Measurements from ENCODE around the gene NAP1L4.

NAP1L4 gene

DNA sequence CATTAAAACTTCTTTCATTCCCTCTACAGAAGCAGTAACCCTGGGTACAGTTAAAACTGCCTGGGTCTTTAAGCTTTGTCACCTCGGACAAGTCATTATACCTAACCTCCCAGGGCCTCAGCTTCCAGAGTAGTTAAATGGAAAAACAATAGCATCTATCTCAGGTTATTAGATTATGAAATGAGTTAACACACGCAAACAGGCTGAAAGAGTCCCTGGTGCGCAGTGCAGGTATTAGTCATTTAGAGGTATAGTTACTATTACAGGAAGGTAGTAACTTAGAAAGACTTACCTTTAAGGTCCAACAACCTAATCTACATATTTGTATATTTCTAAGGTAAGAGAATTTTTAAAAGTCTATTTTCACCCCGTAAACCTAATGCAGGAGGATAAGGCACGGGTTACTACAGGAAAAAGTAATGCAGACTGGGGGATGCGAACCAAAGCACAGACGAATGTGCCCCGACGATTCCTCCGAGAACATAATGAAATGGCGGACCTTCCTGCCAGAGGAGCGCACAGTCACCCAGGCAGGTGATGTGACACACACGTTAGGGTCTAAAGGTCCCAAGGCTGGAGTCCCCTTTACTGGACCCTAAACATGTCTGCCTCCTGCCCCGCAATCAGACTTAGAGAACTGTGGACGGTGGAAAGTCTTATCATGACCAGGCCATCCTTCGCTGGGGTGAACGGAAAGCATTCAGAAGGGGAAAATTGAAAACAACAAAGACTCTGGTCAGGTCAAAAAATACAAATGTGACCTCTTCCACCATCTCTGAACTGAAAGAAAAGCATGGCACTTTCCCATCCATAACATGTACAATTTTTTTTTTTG is 1.3 kb downstream of the NAP1L4 start:
- Histone ChIP-seq H3K9ac (ENCODE audit: low read depth, low read length) (peak overlapping the region; percentile 82), H3K4me3 (ENCODE audit: low read depth, low read length) (peak overlapping the region; percentile 98), H3K4me1 (ENCODE audit: control insufficient read depth, insufficient read depth, low read length) (peaks cover 29% of the 10 kb centered on the region), H3K36me3 (ENCODE audit: control insufficient read depth, insufficient read depth, low read length) (peaks cover 18% of the 10 kb centered on the region), H3K9me3 (ENCODE audit: control insufficient read depth, insufficient read depth, low read length) (no peaks in the 10 kb centered on the region), H3K27me3 (ENCODE audit: control insufficient read depth, insufficient read depth, low read length) (no peaks in the 10 kb centered on the region), H3K27ac (ENCODE audit: low read depth, low read length) (peak overlapping the region; percentile 91)

DNA sequence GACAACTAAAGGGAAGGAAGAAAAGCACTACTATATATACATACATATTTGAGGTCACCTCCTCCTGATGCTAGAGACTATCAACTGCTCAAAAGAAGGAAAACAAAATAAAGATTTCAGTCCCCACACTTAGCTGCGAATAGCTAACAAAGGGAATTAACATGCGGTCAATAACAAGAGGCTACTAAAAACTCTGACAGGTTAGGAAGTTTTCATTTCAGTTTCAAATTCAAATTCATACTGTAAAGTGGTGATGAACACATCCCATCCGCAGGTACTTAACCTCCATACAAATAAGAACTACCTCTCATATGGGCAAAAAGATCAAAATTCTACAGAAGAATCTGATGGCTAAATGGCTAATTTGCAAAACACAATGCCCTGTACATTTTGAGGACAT is 2.6 kb downstream of the NAP1L4 start:
- H3K9ac ChIP-seq (ENCODE audit: low read depth, low read length): 0 out of 2 replicates have a peak overlapping the region, but pooled peaks have one; percentile 27
- H3K9me3 ChIP-seq (ENCODE audit: control insufficient read depth, insufficient read depth, low read length): no peaks in the 10 kb centered on the region
- H3K27ac ChIP-seq (ENCODE audit: low read depth, low read length): peak overlapping the region; percentile 42
- H3K4me1 ChIP-seq (ENCODE audit: control insufficient read depth, insufficient read depth, low read length): peaks cover 29% of the 10 kb centered on the region
- no peaks in the 10 kb centered on the region for H3K27me3 ChIP-seq (ENCODE audit: control insufficient read depth, insufficient read depth, low read length)
- H3K36me3 ChIP-seq (ENCODE audit: control insufficient read depth, insufficient read depth, low read length): peaks cover 30% of the 10 kb centered on the region
- peak overlapping the region; percentile 98 for H3K4me3 ChIP-seq (ENCODE audit: low read depth, low read length)

DNA sequence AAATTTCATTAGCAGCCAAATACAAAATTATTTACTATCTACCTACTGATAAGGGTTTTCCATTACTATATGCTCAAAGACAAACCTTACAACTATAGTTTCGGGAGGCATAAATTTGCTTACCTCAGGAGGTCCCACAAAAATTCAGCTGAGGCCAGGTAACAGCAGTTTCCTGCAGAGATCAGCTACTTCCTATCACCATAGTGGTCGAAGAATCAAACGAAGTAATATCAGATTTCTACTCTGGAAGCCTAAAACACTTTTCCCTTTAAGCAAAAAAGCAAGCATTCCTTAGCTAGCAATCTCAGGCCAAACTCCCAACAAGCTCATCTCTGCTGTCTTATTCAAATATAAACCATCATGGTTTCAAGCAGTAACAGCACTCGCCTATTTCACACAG is 3.1 kb downstream of the NAP1L4 start:
- Histone ChIP-seq H3K27ac (ENCODE audit: low read depth, low read length) (peak overlapping the region; percentile 42), H3K9me3 (ENCODE audit: control insufficient read depth, insufficient read depth, low read length) (no peaks in the 10 kb centered on the region), H3K36me3 (ENCODE audit: control insufficient read depth, insufficient read depth, low read length) (peaks cover 32% of the 10 kb centered on the region), H3K9ac (ENCODE audit: low read depth, low read length) (0 out of 2 replicates have a peak overlapping the region, but pooled peaks have one; percentile 27), H3K4me1 (ENCODE audit: control insufficient read depth, insufficient read depth, low read length) (peaks cover 29% of the 10 kb centered on the region), H3K27me3 (ENCODE audit: control insufficient read depth, insufficient read depth, low read length) (no peaks in the 10 kb centered on the region), H3K4me3 (ENCODE audit: low read depth, low read length) (peak overlapping the region; percentile 98)

GRCh38 chr11:2987881-2988861 is 4.0 kb downstream of the NAP1L4 start:
- H3K27me3 ChIP-seq (ENCODE audit: control insufficient read depth, insufficient read depth, low read length): no peaks in the 10 kb centered on the region
- no peak overlapping the region for H3K27ac ChIP-seq (ENCODE audit: low read depth, low read length)
- H3K4me1 ChIP-seq (ENCODE audit: control insufficient read depth, insufficient read depth, low read length): peaks cover 29% of the 10 kb centered on the region
- H3K9ac ChIP-seq (ENCODE audit: low read depth, low read length): no peak overlapping the region
- H3K4me3 ChIP-seq (ENCODE audit: low read depth, low read length): peak overlapping the region; percentile 98; the same call in 1 of the 2 replicates
- no peaks in the 10 kb centered on the region for H3K9me3 ChIP-seq (ENCODE audit: control insufficient read depth, insufficient read depth, low read length)
- peaks cover 34% of the 10 kb centered on the region for H3K36me3 ChIP-seq (ENCODE audit: control insufficient read depth, insufficient read depth, low read length)

DNA sequence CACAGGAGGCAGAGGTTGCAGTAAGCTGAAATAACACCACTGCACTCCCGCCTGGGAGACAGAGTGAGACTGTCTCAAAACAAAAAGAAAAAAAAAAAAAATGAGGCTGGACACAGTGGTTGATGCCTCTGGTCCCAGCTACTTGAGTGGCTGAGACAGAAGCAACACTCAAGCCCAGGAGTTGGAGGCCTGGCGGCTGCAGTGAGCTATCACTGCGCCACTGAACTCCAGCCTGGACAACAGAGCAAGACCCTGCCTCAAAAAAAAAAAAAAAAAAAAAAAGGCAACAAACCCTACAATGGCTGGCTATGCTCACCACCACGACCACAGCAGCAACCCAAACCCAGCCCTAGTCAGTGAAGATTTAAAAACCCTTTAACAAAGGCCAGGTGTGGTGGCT is 8.2 kb downstream of the NAP1L4 start:
- H3K27ac ChIP-seq (ENCODE audit: low read depth, low read length): no peak overlapping the region
- H3K27me3 ChIP-seq (ENCODE audit: control insufficient read depth, insufficient read depth, low read length): no peaks in the 10 kb centered on the region
- peaks cover 46% of the 10 kb centered on the region for H3K36me3 ChIP-seq (ENCODE audit: control insufficient read depth, insufficient read depth, low read length)
- no peak overlapping the region for H3K9ac ChIP-seq (ENCODE audit: low read depth, low read length)
- no peak overlapping the region for H3K4me3 ChIP-seq (ENCODE audit: low read depth, low read length)
- peaks cover 12% of the 10 kb centered on the region for H3K4me1 ChIP-seq (ENCODE audit: control insufficient read depth, insufficient read depth, low read length)
- H3K9me3 ChIP-seq (ENCODE audit: control insufficient read depth, insufficient read depth, low read length): no peaks in the 10 kb centered on the region

DNA sequence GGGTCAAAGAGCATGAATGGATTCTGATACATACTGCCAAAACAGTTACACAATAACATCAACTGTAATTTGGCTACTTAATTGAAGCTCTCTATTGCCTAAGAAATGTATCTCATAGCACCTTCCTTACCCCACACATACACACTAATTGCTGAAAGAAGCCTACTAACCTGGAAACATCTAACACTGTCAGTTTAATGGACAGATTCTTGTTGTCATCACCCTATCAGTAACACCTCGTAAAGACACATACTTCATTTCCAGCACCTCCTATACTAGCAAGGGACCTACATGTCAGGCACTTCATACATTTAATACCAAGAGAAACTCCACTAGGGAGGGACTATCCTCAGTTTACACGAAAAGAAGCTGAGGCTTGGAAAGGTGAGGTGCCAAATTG is 9.9 kb downstream of the NAP1L4 start:
- H3K4me1 ChIP-seq (ENCODE audit: control insufficient read depth, insufficient read depth, low read length): no peaks in the 10 kb centered on the region
- peaks cover 53% of the 10 kb centered on the region for H3K36me3 ChIP-seq (ENCODE audit: control insufficient read depth, insufficient read depth, low read length)

DNA sequence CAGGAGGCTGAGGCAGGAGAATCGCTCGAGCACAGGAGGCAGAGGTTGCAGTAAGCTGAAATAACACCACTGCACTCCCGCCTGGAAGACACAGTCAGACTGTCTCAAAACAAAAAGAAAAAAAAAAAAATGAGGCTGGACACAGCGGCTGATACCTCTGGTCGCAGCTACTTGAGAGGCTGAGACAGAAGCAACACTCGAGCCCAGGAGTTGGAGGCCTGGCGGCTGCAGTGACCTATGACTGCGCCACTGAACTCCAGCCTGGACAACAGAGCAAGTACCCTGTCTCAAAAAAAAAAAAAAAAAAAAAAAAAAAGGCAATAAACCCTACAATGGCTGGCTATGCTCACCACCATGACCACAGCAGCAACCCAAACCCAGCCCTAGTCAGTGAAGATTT is 11.0 kb downstream of the NAP1L4 start:
- Histone ChIP-seq H3K9ac (ENCODE audit: low read depth, low read length) (no peak overlapping the region), H3K27me3 (ENCODE audit: control insufficient read depth, insufficient read depth, low read length) (no peaks in the 10 kb centered on the region), H3K27ac (ENCODE audit: low read depth, low read length) (no peak overlapping the region), H3K36me3 (ENCODE audit: control insufficient read depth, insufficient read depth, low read length) (peaks cover 58% of the 10 kb centered on the region), H3K4me1 (ENCODE audit: control insufficient read depth, insufficient read depth, low read length) (no peaks in the 10 kb centered on the region), H3K9me3 (ENCODE audit: control insufficient read depth, insufficient read depth, low read length) (no peaks in the 10 kb centered on the region), H3K4me3 (ENCODE audit: low read depth, low read length) (no peak overlapping the region)

More for the DNA sequence above, 9.9 kb downstream of the NAP1L4 start:
- H3K27me3 ChIP-seq (ENCODE audit: control insufficient read depth, insufficient read depth, low read length): no peaks in the 10 kb centered on the region
- no peak overlapping the region for H3K9ac ChIP-seq (ENCODE audit: low read depth, low read length)
- H3K27ac ChIP-seq (ENCODE audit: low read depth, low read length): peak overlapping the region; percentile 2
- H3K9me3 ChIP-seq (ENCODE audit: control insufficient read depth, insufficient read depth, low read length): no peaks in the 10 kb centered on the region
- no peak overlapping the region for H3K4me3 ChIP-seq (ENCODE audit: low read depth, low read length)

DNA sequence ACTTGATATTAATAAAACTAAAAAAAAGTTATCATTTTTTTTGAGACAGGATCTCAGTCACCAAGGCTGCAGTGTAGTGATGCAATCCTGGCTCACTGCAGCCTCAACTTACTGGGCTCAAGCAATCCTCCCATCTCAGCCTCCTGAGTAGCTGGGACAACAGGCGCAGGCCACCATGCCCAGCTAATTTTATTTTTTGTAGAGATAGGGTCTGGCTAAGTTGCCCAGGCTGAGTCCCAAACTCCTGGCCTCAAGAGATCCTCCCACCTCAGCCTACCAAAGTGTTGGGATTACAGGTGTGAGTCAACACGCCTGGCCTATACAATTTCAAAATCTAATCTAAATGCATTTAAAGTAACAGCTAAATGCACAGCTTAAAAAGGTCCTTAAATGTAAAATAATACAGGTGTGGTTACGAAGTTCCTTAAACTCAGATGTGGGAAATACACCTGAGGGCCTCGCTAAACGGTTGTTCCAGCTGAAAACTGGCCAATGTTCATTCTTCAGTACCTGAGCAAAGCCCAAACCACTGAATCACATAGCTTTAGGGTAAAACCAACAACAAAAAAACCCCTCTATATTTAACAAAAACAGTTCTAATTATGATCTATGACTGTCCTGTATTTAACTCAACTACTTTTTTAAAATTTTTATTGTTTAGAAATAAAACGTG is 11.8 kb downstream of the NAP1L4 start:
- H3K4me3 ChIP-seq (ENCODE audit: low read depth, low read length): no peak overlapping the region
- H3K9ac ChIP-seq (ENCODE audit: low read depth, low read length): no peak overlapping the region
- H3K27me3 ChIP-seq (ENCODE audit: control insufficient read depth, insufficient read depth, low read length): no peaks in the 10 kb centered on the region
- no peaks in the 10 kb centered on the region for H3K4me1 ChIP-seq (ENCODE audit: control insufficient read depth, insufficient read depth, low read length)
- H3K27ac ChIP-seq (ENCODE audit: low read depth, low read length): no peak overlapping the region
- peaks cover 59% of the 10 kb centered on the region for H3K36me3 ChIP-seq (ENCODE audit: control insufficient read depth, insufficient read depth, low read length)
- H3K9me3 ChIP-seq (ENCODE audit: control insufficient read depth, insufficient read depth, low read length): no peaks in the 10 kb centered on the region

- Histone ChIP-seq H3K9me3 (ENCODE audit: control insufficient read depth, insufficient read depth, low read length) (no peaks in the 10 kb centered on the region), H3K4me1 (ENCODE audit: control insufficient read depth, insufficient read depth, low read length) (no peaks in the 10 kb centered on the region), H3K36me3 (ENCODE audit: control insufficient read depth, insufficient read depth, low read length) (peaks cover 77% of the 10 kb centered on the region), H3K27me3 (ENCODE audit: control insufficient read depth, insufficient read depth, low read length) (no peaks in the 10 kb centered on the region), H3K9ac (ENCODE audit: low read depth, low read length) (no peak overlapping the region), H3K27ac (ENCODE audit: low read depth, low read length) (no peak overlapping the region), H3K4me3 (ENCODE audit: low read depth, low read length) (no peak overlapping the region)
These were observed 15.0 kb downstream of the NAP1L4 start for GRCh38 chr11:2977113-2977512.

DNA sequence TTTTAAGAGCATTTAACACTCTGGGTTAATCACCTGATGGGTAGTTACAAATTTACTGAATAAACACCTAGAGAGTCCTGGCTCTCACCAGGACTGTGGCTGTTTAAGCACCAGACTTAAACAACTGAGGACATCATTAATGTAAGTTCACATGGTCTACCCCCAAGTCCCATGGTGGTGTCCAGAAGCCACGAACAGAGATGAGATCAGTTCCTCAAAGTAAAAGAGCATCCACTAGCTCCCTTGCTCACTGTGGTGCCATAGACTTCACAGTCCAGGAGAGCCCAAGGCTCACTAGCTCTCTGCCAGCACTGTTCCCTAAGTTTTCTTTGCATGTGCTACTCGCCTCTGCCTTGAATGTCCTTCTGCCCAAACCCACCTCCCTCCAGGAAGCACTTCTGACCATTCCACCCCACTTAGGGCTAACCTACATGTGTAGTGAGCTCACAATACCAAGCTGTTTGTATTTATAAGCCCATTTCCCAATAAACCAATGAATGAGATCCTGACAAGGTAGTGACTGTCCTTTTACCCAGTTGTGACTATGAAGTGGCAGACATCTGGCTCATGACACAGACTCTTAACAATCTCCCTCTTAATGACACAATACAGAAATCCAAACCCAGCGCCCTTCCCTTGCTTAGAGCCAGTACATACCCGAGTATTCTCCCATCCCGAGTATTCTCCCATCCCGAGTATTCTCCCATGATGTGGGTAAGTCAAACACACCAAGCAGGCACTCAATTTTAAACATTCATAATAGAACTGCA is 15.7 kb downstream of the NAP1L4 start:
- Histone ChIP-seq H3K9ac (ENCODE audit: low read depth, low read length) (no peak overlapping the region), H3K4me1 (ENCODE audit: control insufficient read depth, insufficient read depth, low read length) (no peaks in the 10 kb centered on the region), H3K36me3 (ENCODE audit: control insufficient read depth, insufficient read depth, low read length) (peaks cover 84% of the 10 kb centered on the region), H3K4me3 (ENCODE audit: low read depth, low read length) (no peak overlapping the region), H3K27me3 (ENCODE audit: control insufficient read depth, insufficient read depth, low read length) (no peaks in the 10 kb centered on the region), H3K9me3 (ENCODE audit: control insufficient read depth, insufficient read depth, low read length) (no peaks in the 10 kb centered on the region), H3K27ac (ENCODE audit: low read depth, low read length) (no peak overlapping the region)

All from HUES48 (cell line).